ENCODE measurements around the gene PCBD1. TPM values are rescaled to one million over a fixed set of nuclear protein-coding genes. Genes with fewer than 3 reads are reported as not detected.

Gene PCBD1
- total and polyA plus RNA-seq, 2 experiments from 2014 or later: 33.3 to 78.5 TPM

DNA sequence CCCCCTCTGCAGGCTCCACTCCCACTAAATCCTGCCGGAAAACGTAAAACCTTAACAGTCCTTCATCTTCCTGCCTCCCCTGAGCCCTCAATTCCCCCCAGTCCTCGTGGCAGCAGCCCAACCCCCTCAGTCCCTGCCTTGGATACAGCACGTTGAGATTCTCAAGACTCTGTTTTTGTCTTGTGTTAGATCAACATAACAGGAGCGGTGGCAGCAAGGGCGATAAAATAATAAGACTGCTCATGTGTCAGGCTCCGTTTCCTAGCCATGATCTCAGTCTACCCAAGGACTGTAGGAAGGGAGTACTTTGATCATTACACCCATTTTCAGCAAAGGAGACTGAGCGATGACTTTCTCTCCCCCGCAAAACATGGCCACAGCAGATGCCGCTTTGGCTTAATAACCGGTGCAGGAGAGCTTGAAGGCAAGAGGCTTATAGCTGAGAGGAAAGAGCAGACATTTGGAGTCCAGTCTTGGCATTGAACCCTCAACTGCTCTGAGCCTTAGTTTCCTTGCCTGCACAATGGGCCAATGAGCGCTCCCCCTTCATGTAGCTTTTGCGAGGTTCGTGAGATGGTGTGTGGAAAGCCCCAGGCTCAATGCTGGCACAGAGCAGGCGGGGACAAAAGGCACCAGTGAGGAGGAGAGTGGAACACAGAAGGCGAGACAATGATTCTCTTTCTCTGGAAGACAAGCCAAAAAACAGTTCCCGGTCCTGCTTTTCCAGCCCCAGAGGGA is 42.1 kb upstream of the PCBD1 start:
- no peaks in the 10 kb centered on the region for H3K4me1 ChIP-seq (ENCODE audit: insufficient read depth)
- Mint-ChIP-seq H3K27ac (no peak overlapping the region), H3K4me3 (no peak overlapping the region), H3K9me3 (no peaks in the 10 kb centered on the region), H3K4me1 (no peaks in the 10 kb centered on the region; the same call in 1 of the 3 replicates), H3K27me3 (ENCODE audit: insufficient read depth, low read depth, poor library complexity) (peaks cover 5% of the 10 kb centered on the region), H3K36me3 (ENCODE audit: low read depth) (no peaks in the 10 kb centered on the region)
- H4K20me1 ChIP-seq (replicated peaks; ENCODE audit: insufficient read depth): no peaks in the 10 kb centered on the region
- DNase-seq (ENCODE audit: low spot score) (no peak), ATAC-seq (no peak)
- no peaks in the 10 kb centered on the region for H3K79me2 ChIP-seq (replicated peaks; ENCODE audit: insufficient read depth)
- H3K4me3 ChIP-seq: no peak overlapping the region
- H2AFZ ChIP-seq: no peak overlapping the region
- no peak for TF ChIP-seq STAT1 (IDR thresholded peaks at IDR 0.05; ENCODE audit: unreplicated experiment)
- TF ChIP-seq JUNB (IDR thresholded peaks at IDR 0.05; ENCODE audit: unreplicated experiment): no peak
- TF ChIP-seq NANOG (IDR thresholded peaks at IDR 0.05; ENCODE audit: borderline replicate concordance): no peak
- TF ChIP-seq, protein P1, sequence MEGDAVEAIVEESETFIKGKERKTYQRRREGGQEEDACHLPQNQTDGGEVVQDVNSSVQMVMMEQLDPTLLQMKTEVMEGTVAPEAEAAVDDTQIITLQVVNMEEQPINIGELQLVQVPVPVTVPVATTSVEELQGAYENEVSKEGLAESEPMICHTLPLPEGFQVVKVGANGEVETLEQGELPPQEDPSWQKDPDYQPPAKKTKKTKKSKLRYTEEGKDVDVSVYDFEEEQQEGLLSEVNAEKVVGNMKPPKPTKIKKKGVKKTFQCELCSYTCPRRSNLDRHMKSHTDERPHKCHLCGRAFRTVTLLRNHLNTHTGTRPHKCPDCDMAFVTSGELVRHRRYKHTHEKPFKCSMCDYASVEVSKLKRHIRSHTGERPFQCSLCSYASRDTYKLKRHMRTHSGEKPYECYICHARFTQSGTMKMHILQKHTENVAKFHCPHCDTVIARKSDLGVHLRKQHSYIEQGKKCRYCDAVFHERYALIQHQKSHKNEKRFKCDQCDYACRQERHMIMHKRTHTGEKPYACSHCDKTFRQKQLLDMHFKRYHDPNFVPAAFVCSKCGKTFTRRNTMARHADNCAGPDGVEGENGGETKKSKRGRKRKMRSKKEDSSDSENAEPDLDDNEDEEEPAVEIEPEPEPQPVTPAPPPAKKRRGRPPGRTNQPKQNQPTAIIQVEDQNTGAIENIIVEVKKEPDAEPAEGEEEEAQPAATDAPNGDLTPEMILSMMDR (conservative IDR thresholded peaks at IDR 0.05; ENCODE audit: low read depth in 2 of 2): no peak
- TF ChIP-seq, protein P2, sequence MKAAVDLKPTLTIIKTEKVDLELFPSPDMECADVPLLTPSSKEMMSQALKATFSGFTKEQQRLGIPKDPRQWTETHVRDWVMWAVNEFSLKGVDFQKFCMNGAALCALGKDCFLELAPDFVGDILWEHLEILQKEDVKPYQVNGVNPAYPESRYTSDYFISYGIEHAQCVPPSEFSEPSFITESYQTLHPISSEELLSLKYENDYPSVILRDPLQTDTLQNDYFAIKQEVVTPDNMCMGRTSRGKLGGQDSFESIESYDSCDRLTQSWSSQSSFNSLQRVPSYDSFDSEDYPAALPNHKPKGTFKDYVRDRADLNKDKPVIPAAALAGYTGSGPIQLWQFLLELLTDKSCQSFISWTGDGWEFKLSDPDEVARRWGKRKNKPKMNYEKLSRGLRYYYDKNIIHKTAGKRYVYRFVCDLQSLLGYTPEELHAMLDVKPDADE (IDR thresholded peaks at IDR 0.05): no peak
- no peaks in the 10 kb centered on the region for H3K27me3 ChIP-seq (ENCODE audit: insufficient read depth)
- no peak overlapping the region for H3K27ac ChIP-seq (ENCODE audit: low read depth)
- no peak overlapping the region for H3K4me2 ChIP-seq
- H3K9me2 ChIP-seq (ENCODE audit: insufficient read depth): no peaks in the 10 kb centered on the region
- no peaks in the 10 kb centered on the region for H3K36me3 ChIP-seq (ENCODE audit: insufficient read depth)
- no peaks in the 10 kb centered on the region for H3F3A ChIP-seq (replicated peaks; ENCODE audit: low read depth)

DNA sequence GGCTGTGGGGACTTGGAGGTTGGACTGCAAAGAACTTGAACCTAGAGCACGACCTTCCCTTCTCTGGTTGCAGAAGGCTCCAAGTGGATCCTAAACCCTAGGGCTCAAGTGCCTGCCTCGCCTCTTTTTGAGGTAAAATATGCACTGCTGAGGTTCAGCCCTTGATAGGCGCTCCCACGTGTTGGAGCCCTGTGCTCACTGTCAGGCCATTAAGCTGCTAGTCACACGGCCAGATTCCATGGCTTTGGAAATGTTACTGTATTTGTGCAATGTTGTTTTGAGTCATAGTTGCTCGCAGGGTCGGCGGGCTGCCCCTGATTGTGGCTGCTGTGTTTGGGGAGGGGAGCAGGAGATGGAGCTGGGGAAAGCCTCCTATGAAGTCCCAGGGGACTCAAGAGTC is 39.8 kb upstream of the PCBD1 start:
- H2AFZ ChIP-seq: no peak overlapping the region
- no peaks in the 10 kb centered on the region; the same call in 1 of the 3 replicates for H3K4me1 Mint-ChIP-seq
- H4K20me1 ChIP-seq (replicated peaks; ENCODE audit: insufficient read depth): no peaks in the 10 kb centered on the region
- H3K79me2 ChIP-seq (replicated peaks; ENCODE audit: insufficient read depth): no peaks in the 10 kb centered on the region
- H3K4me3 Mint-ChIP-seq: no peak overlapping the region
- no peaks in the 10 kb centered on the region for H3K36me3 Mint-ChIP-seq (ENCODE audit: low read depth)
- H3K4me3 ChIP-seq: no peak overlapping the region
- no peaks in the 10 kb centered on the region for H3K36me3 ChIP-seq (ENCODE audit: insufficient read depth)
- no peaks in the 10 kb centered on the region for H3K9me3 Mint-ChIP-seq
- H3K27ac Mint-ChIP-seq: no peak overlapping the region
- no peak for DNase-seq (ENCODE audit: low spot score)
- H3K9me2 ChIP-seq (ENCODE audit: insufficient read depth): no peaks in the 10 kb centered on the region
- H3K4me1 ChIP-seq (ENCODE audit: insufficient read depth): no peaks in the 10 kb centered on the region
- ATAC-seq: no peak
- no peak overlapping the region for H3K4me2 ChIP-seq
- H3K27ac ChIP-seq (ENCODE audit: low read depth): no peak overlapping the region
- peaks cover 10% of the 10 kb centered on the region for H3K27me3 Mint-ChIP-seq (ENCODE audit: insufficient read depth, low read depth, poor library complexity)
- no peaks in the 10 kb centered on the region for H3K27me3 ChIP-seq (ENCODE audit: insufficient read depth)
- no peaks in the 10 kb centered on the region for H3F3A ChIP-seq (replicated peaks; ENCODE audit: low read depth)
- no peak for TF ChIP-seq ZNF114 (CRISPR knock-in tag; IDR thresholded peaks at IDR 0.05)
- no peak for TF ChIP-seq NANOG (IDR thresholded peaks at IDR 0.05; ENCODE audit: borderline replicate concordance)
- TF ChIP-seq, protein P3, sequence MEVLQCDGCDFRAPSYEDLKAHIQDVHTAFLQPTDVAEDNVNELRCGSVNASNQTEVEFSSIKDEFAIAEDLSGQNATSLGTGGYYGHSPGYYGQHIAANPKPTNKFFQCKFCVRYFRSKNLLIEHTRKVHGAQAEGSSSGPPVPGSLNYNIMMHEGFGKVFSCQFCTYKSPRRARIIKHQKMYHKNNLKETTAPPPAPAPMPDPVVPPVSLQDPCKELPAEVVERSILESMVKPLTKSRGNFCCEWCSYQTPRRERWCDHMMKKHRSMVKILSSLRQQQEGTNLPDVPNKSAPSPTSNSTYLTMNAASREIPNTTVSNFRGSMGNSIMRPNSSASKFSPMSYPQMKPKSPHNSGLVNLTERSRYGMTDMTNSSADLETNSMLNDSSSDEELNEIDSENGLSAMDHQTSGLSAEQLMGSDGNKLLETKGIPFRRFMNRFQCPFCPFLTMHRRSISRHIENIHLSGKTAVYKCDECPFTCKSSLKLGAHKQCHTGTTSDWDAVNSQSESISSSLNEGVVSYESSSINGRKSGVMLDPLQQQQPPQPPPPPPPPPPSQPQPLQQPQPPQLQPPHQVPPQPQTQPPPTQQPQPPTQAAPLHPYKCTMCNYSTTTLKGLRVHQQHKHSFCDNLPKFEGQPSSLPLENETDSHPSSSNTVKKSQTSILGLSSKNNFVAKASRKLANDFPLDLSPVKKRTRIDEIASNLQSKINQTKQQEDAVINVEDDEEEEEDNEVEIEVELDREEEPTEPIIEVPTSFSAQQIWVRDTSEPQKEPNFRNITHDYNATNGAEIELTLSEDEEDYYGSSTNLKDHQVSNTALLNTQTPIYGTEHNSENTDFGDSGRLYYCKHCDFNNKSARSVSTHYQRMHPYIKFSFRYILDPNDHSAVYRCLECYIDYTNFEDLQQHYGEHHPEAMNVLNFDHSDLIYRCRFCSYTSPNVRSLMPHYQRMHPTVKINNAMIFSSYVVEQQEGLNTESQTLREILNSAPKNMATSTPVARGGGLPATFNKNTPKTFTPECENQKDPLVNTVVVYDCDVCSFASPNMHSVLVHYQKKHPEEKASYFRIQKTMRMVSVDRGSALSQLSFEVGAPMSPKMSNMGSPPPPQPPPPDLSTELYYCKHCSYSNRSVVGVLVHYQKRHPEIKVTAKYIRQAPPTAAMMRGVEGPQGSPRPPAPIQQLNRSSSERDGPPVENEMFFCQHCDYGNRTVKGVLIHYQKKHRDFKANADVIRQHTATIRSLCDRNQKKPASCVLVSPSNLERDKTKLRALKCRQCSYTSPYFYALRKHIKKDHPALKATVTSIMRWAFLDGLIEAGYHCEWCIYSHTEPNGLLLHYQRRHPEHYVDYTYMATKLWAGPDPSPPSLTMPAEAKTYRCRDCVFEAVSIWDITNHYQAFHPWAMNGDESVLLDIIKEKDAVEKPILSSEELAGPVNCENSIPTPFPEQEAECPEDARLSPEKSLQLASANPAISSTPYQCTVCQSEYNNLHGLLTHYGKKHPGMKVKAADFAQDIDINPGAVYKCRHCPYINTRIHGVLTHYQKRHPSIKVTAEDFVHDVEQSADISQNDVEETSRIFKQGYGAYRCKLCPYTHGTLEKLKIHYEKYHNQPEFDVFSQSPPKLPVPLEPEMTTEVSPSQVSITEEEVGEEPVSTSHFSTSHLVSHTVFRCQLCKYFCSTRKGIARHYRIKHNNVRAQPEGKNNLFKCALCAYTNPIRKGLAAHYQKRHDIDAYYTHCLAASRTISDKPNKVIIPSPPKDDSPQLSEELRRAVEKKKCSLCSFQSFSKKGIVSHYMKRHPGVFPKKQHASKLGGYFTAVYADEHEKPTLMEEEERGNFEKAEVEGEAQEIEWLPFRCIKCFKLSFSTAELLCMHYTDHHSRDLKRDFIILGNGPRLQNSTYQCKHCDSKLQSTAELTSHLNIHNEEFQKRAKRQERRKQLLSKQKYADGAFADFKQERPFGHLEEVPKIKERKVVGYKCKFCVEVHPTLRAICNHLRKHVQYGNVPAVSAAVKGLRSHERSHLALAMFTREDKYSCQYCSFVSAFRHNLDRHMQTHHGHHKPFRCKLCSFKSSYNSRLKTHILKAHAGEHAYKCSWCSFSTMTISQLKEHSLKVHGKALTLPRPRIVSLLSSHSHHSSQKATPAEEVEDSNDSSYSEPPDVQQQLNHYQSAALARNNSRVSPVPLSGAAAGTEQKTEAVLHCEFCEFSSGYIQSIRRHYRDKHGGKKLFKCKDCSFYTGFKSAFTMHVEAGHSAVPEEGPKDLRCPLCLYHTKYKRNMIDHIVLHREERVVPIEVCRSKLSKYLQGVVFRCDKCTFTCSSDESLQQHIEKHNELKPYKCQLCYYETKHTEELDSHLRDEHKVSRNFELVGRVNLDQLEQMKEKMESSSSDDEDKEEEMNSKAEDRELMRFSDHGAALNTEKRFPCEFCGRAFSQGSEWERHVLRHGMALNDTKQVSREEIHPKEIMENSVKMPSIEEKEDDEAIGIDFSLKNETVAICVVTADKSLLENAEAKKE (CRISPR knock-in tag; IDR thresholded peaks at IDR 0.05): no peak
- no peak for TF ChIP-seq CREB1 (CRISPR knock-in tag; IDR thresholded peaks at IDR 0.05; ENCODE audit: low read depth)
- TF ChIP-seq EZH2 (IDR thresholded peaks at IDR 0.05; ENCODE audit: low read depth, unreplicated experiment): no peak

All from GM23338 (cell line).